NCI-H2107 (cell line): ENCODE data around the gene CEP55.
"Not testable (repeated sequence)": the region's sequence is repeated elsewhere in the genome, so short reads cannot be mapped to it uniquely, and the experiment has no call there.

Experiments used
- DNase-seq: peaks from one replicate; lab custom pipeline; 2025; lab: John Stamatoyannopoulos, UW

CEP55 gene

DNA sequence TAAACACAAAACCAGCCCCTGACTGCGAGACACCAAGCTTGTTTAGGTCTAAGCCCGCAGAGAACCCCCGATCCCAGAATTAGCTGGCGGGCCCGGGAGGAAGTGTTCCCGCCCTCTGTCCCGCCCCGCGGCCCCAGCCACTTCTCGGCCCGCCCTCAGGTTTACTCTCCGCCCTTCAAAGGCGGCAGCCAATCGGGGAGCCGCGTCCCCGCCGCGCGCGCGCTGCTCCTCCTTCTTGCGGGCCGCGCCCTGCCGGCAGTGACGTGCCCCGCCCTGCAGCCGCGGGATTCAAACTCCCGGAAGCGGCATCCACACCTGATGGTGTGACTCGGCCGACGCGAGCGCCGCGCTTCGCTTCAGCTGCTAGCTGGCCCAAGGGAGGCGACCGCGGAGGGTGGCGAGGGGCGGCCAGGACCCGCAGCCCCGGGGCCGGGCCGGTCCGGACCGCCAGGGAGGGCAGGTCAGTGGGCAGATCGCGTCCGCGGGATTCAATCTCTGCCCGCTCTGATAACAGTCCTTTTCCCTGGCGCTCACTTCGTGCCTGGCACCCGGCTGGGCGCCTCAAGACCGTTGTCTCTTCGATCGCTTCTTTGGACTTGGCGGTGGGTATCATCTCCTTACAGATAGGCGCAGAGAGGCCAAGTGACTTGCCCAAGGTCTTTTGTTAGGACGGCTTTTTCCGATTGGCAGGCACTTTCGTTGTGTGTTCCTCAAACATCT, at the start of gene CEP55:
Gene CEP55, plus strand, starts transcription at position 291 of the 720 bp plus-strand sequence. CDS start 3,440 bp downstream, outside the sequence.
- DNase-seq, result peak; percentile 72

DNA sequence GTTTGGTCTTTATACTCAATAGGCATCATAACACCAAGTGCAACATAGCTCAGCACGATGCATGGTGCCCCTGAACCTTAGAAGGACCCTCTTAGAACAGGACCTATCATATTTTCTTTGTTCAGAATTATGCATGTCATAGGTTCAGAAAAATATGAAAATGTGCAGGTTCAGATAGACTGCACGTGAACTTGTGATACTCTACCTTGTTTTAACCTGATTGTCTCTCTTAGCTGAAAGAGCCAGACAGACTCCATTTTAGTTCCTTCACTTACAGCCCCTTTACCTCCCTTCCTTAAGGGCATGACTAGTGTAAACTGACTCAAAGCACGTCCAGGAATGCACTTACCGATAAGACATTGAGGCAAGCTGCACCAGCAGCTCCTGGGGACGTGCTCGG, 49.4 kb upstream of the CEP55 start:
- no peak for DNase-seq

DNA sequence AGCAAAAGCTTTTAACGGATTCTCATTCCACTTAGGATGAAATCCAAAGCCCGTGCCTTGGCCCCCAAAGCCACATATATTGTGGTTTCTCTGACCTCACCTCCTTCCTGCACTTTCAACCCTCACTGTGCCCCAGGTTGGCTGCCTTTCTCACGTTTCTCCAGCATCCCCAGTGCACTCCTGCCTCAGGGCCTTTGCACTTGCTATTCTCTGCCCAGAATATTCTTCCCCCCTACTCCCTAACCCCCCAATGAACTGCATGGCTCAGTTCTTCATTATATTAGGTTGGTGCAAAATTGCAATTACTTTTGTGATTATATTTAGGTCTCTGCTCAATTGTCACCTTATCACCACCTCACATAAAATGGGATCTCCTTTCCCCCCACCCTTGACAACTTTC, 48.4 kb upstream of the CEP55 start:
- DNase-seq, result no peak

DNA sequence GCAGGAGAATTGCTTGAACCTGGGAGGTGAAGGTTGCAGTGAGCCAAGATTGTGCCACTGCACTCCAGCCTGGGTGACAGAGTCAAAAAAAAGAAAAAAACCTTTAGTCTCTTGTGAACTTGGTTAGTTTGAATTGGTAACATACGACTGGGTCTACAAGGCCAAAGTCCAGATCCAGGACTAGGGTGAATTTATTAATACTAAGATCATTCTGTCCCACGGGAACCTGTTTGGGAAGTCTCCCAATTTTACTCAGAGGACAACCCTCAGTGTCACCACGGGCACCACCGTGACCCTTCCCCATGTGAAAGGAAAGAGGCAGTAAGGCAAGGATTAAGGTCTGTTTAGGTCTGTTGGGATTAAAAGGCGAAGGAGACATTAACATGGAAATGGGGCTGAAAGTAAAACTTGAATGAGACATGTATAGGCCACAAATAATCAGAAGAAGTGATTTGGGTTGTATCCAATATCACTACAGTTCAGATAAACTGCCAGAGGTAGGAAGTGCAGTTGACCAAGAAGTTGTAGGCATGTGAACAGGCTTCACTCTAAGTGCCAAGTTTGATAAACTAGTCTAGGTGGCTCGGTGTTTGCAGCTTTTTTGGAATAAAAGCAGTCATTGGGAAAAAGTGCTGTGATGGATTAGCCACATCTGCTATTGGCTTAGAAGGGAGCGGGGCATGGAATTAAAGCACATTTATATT, 45.0 kb upstream of the CEP55 start:
- DNase-seq, result no peak

DNA sequence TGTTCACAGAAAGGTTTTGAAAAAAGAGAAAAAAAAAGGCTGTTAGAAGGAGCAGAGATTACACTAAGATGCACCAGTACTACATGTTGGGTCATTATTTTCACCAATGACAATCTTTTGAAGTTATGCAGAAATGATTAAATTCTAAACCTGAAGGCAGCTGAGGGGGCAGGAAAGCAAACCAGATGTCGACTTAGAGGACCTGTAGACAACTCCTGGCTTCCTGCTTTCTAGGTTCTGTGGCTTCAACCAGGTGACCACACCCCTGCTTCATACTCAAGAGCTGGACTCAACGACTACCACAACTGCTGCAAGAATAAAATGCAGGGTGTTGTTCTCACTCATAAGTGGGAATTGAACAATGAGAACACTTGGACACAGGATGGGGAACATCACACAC, 44.3 kb upstream of the CEP55 start:
- DNase-seq, result no peak

DNA sequence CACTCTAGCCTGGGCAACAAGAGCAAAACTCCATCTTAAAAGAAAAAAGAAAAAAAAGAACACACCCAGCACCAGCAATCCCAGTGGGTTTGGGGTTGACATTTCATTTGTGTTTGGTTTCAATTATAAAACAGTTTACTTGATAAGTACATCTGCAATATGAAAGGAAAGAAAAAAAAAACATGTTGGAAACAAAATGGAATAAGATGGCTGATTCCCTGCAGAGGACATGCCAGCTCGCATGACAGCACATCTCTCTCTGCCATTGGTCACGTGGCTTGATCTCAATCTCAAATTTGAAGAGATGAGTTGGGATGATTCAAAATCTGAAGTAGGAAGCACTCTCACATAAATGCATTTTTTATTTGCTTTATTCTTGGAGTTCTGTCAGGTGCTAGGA, 42.3 kb upstream of the CEP55 start:
- no peak for DNase-seq

DNA sequence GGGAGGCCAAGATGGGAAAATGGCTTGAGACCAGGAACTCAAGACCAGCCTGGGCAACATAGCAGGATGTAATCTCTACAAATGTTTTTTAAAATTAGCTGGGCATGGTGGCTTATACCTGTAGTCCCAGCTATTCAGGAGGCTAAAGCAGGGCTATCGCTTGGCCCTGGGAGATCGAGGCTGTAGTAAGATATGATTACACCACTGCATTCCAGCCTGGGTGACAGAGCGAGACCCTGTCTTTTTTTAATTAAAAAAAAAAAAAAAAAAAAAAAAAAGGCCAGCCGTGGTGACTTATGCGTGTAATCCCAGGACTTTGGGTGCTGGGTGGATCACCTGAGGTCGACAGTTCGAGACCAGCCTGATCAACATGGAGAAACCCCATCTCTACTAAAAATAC, 41.7 kb upstream of the CEP55 start:
- no peak for DNase-seq

DNA sequence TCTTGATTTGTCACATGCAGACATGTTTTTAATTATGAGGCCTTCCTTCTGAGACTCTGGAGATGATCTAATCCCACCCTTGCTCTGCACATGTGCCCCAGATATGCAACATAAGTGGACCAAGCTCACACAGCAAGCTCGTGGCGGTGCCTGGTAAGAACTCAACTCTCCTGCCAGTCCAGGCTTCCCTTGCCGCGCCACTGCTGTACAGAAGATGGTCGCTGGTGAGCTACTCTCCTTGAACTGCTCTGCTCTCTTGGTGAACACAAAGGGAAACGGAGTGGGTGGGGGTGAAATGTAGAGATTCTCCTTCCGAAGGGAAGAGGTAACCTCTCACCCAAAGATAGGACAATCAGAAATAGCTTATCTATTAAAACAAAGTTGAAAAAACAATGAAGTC, 39.9 kb upstream of the CEP55 start:
- DNase-seq, result no peak

DNA sequence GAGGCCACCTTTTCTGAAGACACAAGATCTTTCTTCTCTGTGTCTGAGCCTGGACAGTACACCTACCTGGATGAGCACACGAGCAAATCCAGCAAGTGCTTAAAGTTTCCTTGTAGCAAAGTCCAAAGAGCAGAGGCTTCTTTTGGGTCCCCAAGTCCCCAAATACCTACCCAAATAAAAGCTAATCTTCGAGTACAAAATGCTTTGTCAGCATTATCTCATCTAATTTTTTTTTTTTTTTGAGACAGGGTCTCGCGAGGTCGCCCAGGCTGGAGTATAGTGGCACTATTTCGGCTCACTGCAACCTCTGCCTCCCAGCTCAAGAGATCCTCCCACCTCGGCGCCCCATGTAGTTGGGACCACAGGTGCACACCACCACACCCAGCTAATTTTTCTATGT, 38.9 kb upstream of the CEP55 start:
- DNase-seq, result no peak

DNA sequence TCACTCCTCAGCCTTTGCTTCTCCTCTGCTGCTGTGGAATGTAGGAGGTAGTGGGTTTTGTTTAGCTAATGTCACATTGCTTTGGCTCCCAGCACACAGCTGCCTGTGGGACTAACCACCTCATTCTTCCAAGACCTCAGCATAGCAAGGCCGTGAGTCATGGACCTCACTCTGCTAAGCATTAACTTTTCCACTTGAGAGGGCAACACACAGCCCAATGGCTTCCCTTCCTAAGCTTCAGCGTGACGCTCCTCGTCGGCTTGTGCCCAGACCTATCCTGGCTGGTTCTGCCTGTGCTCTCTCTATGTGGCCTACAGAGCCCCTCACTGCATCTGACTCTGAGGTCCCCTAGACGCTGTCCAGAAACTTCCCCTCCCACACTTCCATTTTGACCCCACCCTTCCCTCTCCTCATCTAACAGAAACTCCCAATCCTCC, 37.6 kb upstream of the CEP55 start:
- no peak for DNase-seq

DNA sequence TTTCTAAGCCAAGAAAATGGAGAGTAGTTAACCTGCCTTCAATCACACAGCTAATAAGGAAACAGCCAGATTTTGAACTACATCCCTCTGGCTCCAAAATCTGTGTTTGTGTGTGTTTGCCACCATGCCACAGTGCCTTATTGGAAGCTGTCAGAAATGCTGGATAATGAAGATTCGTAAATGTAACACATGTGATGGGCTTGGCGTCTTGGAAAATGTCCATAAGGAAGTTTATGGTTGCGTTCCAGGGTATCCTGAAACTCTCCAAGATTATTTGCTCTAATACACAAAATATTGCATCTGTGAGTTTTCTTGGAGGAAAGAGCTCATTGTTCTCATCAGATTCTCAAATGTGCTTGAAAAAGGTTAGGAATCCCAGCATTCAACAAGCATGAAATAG, 36.9 kb upstream of the CEP55 start:
- DNase-seq, result no peak

DNA sequence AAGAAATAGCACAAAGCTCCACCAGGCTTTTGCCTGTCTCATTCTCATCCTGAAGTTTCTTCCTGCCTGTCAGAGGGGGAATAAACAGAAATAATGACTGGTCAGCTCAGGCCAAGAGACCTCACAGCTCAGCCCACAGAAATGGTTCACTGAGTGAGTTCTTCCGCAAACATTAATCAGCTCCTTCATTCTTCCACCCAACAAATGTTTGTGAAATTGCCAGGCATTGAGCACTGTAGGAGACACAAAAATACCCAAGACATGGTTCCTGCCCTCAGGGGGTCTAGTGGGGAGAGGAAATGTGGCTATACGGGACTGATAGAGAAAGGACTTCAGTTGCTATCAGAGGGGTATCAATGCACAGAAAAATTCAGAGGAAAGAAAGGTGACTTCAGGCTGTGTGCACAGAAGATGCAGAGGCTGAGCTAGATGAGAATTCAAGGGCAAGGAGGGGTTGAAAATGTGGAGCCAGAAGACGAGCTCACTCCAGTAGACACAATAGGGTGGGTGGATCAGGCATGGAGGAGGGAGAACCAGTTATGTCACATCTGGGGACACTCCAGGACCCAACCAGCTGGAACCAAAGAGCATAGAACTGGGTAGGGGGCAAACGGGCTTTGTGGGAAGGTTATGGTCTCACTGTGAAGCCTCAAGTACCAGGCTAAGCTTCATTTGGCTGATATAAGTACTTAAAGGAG, 35.2 kb upstream of the CEP55 start:
- DNase-seq, result peak; percentile 31

DNA sequence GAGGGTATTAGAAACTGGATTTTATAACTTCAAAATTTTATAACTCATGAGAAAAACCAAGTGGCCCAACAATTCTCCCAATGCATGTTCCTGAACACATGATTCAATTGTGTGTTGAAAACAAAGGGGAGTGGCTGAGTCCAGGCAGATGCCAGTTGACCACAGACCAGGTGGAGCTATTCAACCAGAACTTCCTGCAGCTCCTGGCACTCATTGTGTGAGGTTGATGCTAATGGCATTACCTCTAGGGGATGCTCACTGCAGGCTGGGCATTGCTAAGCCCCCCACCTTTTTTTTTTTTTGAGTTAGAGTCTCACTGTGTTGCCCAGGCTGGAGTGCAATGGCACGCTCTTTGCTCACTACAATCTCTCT, 34.6 kb upstream of the CEP55 start:
- DNase-seq, result peak; percentile 45

DNA sequence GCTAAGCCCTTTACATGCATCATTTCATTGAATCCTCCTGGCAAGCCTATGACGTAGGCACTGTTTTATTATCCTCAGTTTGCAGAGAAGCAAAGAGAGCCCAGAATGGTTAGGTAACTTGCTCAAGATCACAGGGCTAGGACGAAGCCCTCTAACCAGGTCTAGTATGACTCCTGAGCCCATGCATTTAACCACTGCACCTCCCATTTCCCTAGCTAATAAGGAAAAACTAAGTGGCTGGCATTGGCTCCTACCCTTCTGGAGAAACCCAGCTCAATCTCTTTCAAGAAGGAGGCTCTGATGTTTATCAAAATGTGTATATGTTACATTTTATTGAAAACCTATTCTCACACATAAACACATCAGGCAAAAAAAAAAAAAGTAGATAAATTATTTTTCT, 34.0 kb upstream of the CEP55 start:
- DNase-seq, result no peak

DNA sequence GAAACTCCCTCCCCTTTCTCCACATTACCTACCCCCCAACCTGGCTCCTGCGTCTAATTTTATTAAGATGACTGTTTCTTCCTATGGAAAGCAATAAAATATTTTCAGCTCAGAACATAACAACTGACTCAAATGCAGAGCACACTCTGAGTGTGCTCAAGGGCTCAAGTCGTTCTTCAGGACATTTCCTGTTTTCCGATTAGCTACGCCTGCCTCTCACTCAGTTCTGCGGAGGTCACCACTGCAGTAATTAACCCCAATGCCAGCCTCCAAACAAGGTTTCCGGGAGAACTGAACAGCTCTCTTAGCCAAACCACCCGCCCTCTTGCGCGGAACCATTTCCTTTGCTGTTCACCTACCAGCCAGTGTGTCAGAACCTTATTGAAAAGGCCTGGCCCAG, 33.5 kb upstream of the CEP55 start:
- no peak for DNase-seq

DNA sequence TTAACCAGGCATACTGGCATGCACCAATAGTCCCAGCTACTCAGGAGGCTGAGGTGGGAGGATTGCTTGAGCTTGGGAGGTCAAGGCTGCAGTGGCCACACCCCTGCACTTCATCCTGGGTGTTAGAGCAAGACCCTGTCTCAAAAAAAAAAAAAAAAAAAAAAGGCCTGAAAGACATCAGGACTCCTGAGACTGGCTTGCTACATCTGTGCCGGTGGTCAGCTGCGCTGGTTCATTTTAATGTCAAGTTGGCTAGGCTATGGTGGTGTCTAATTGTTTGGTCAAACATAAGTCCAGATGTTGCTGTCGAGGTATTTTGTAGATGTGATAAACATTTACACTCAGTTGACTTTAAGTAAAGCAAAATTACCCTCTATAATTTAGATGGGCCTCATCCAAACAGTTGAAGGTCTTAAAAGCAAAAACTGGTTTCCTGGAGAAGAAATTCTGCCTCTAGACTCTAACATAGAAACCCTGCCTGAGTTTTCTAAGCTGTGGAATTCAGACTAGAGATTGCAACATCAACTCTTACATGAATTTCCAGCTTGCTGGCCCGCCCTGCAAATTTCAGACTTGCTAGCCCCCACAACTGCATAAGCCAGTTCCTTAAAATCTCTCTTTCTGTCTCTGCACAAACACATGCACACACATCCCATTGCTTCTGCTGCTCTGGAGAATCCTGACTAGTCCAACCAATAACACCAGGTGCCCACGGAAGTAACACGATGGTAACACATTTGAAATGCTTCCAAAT, 32.5 kb upstream of the CEP55 start:
- DNase-seq, result no peak

DNA sequence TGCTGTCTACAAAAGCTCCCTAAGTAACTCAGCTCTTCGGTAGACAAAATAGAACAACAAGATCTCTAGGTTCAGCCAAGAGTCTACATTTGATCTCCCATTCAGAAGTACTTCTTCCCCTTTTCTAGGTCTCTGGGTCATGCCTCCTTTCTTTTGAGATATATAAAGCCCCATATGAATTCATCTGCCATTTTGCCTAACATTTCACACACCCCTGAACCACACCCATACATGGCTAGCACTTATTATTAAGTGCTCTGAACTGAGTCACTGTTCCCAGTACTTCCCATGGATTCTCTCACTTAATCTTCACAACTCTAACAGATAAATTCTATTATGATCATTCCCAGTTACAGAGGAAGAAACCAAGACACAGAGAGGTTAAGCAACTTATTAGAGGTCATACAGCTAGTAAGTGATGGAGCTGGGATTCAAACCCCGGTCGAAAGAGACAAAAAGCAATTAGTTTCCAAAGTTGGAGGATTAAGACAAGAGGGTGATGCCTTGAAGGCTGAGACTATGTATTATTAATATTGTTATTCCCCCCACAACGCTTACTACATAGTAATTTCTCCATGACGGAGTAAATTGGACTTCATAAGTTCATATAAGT, 31.5 kb upstream of the CEP55 start:
- DNase-seq, result no peak

DNA sequence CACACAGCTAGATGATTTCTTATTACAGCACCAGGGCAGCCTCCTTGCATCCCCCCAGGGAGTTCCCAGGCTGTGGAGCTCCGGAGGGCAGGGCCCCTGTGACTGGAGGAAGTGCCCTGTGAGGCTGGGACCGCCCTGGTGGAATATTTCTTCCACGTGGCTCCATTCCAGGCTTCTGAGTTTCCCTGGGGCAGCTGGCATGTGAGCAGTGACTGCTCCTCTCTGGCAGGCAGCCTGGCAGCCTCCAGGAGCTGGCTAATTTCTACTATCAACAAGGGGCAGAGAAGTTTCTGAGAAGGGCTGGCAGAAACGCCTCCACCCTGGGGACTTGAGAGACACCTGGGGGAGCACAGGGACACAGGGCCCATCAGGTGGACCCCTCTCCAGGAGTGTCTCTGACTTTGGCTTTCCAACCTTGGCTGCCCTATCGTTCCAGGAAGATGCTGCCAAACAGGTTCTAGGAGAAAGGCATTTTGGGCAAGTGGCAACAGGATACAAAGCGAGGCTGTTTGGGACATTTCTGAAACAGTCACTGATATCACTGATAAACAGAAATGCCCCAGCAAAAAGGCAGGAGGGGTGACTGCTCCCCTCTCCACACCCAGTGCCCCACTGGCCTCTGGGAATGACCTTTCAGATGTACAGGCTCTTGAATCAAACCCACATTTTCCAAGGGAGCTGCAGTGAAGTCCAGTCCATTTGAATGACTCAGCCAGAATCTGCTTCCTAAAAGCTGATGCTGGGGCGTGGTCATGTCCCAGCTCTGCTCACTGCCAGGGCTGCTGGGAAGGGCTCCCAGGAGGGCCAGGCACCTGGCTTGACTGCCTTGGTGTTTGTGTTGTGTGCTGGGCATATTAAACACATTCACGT, 30.4 kb upstream of the CEP55 start:
- DNase-seq, result peak; percentile 63

DNA sequence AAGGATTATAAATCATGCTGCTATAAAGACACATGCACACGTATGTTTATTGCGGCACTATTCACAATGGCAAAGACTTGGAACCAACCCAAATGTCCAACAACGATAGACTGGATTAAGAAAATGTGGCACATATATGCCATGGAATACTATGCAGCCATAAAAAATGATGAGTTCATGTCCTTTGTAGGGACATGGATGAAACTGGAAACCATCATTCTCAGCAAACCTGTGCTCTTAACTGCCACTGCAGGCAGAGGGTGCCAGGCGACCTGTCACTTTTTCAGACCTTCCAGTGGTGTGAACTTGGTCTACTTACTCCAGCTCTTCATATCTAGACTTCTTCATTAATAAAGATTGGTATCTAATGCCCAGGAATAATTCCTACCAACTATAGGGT, 28.8 kb upstream of the CEP55 start:
- not testable (repeated sequence) for DNase-seq

DNA sequence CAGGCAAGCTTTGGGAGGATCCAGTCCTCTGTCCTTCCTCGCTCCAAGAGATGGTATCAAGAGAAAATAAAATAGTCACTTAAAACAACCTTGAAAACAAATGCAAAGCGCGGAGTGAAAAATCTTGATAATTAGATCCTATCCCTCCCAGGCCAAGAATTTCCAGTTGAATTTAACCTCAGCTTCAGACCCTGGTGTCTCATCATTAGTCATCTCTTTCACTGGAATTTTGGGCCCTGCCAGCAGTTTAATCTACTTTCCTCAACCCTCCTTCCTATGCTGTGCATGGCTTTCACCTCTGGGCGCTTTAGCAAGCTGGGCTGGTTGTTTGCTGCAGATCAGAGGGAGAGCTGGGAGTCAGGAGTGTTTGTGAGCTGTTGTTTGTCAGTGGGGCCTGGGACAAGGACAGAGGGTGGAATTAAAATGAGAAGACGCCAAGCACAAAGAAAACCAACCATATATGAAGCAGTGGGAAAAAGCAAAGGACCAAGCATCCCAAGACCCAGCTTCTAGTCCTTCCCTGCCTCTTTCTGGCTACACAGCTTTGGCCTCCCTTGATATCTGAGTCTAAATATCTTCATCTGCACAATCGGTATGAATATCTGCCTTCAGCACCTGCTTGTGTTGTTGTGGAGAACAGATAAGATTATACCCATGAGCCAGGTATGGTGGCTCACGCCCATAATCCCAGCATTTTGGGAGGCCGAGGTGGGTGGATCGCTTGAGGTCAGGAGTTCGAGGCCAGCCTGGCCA, 27.8 kb upstream of the CEP55 start:
- DNase-seq, result no peak
